Measurements from ENCODE around the gene PTPRT. TPM values are rescaled to one million over a fixed set of nuclear protein-coding genes. Genes with fewer than 3 reads are reported as not detected.

The PTPRT gene
- total RNA-seq, result 23.5 TPM

GRCh38 chr20:43189554-43190331 lies at the start of gene PTPRT:
TSS of gene PTPRT (minus strand) at chr20:43189906. CDS start at chr20:43189733, 173 bp downstream.
- H3K27me3 ChIP-seq, result peaks cover 7% of the 10 kb centered on the region

GRCh38 chr20:43238833-43239232 lies 49.1 kb upstream of the PTPRT start:
- DNase-seq (ENCODE audit: low spot score in 2 of 2), result no peak
- intact Hi-C loops (cut with DNase I), result no loop called here
- no peak overlapping the region for H3K4me3 ChIP-seq
- H3K9me3 ChIP-seq, result no peaks in the 10 kb centered on the region
- TF ChIP-seq CTCF (IDR thresholded peaks at IDR 0.05), result no peak
- no peaks in the 10 kb centered on the region for H3K36me3 ChIP-seq
- H3K4me1 ChIP-seq, result no peaks in the 10 kb centered on the region
- H3K27ac ChIP-seq, result no peak overlapping the region
- no peaks in the 10 kb centered on the region for H3K27me3 ChIP-seq

More at GRCh38 chr20:43189554-43190331, at the start of gene PTPRT:
- Histone ChIP-seq H3K9me3 (no peaks in the 10 kb centered on the region), H3K4me1 (peaks cover 11 to 12% of the 10 kb centered on the region in 2 donors), H3K27ac (no peak within 1 kb of the TSS), H3K4me3 (peak within 1 kb of the TSS; percentile 26 to 57), H3K36me3 (no peaks in the 10 kb centered on the region)
- intact Hi-C loops (cut with DNase I), result loop anchor here (10.0 kb wide), 1 partner anchor 1455 kb away; no protein-coding TSS in a partner anchor
- DNase-seq (ENCODE audit: low spot score in 2 of 2), result no peak
- no peak for TF ChIP-seq CTCF (IDR thresholded peaks at IDR 0.05)

GRCh38 chr20:43238266-43238665 lies 48.6 kb upstream of the PTPRT start:
- Histone ChIP-seq H3K4me1 (no peaks in the 10 kb centered on the region), H3K36me3 (no peaks in the 10 kb centered on the region), H3K9me3 (no peaks in the 10 kb centered on the region), H3K27ac (no peak overlapping the region), H3K27me3 (no peaks in the 10 kb centered on the region), H3K4me3 (no peak overlapping the region)
- TF ChIP-seq CTCF (IDR thresholded peaks at IDR 0.05), result no peak
- no peak for DNase-seq (ENCODE audit: low spot score in 2 of 2)
- intact Hi-C loops (cut with DNase I), result no loop called here

- Histone ChIP-seq H3K27ac (no peak overlapping the region), H3K9me3 (no peaks in the 10 kb centered on the region), H3K36me3 (no peaks in the 10 kb centered on the region), H3K27me3 (no peaks in the 10 kb centered on the region), H3K4me3 (no peak overlapping the region), H3K4me1 (no peaks in the 10 kb centered on the region)
- TF ChIP-seq CTCF (IDR thresholded peaks at IDR 0.05), result no peak
- no peak for DNase-seq (ENCODE audit: low spot score in 2 of 2)
- intact Hi-C loops (cut with DNase I), result no loop called here
Measured at GRCh38 chr20:43237651-43238168, 48.0 kb upstream of the PTPRT start.

- intact Hi-C loops (cut with DNase I), result no loop called here
- Histone ChIP-seq H3K36me3 (no peaks in the 10 kb centered on the region), H3K4me3 (no peak overlapping the region), H3K4me1 (no peaks in the 10 kb centered on the region), H3K27me3 (no peaks in the 10 kb centered on the region), H3K9me3 (no peaks in the 10 kb centered on the region), H3K27ac (no peak overlapping the region)
- DNase-seq (ENCODE audit: low spot score in 2 of 2), result no peak
- TF ChIP-seq CTCF (IDR thresholded peaks at IDR 0.05), result no peak
Measured at GRCh38 chr20:43235998-43236397, 46.3 kb upstream of the PTPRT start.
